ENCODE measurements around the gene MTURN.
"Not testable (repeated sequence)": the region's sequence is repeated elsewhere in the genome, so short reads cannot be mapped to it uniquely, and the experiment has no call there.

MTURN gene

GRCh38 chr7:30181211-30181610 is 46.4 kb downstream of the MTURN start:
- no peak for DNase-seq

- DNase-seq = no peak
These were observed 47.1 kb downstream of the MTURN start for GRCh38 chr7:30181736-30182522.

GRCh38 chr7:30182814-30183213 is 48.0 kb downstream of the MTURN start:
- no peak for DNase-seq

GRCh38 chr7:30183749-30184369 is 49.1 kb downstream of the MTURN start:
- DNase-seq = no peak

- DNase-seq = no peak
These were observed 50.2 kb downstream of the MTURN start for GRCh38 chr7:30184791-30185487.

- no peak for DNase-seq
These were observed 50.7 kb downstream of the MTURN start for GRCh38 chr7:30185496-30185895.

- DNase-seq = no peak
These were observed 51.9 kb downstream of the MTURN start for GRCh38 chr7:30186725-30187124.

GRCh38 chr7:30187513-30187912 is 52.7 kb downstream of the MTURN start:
- DNase-seq = no peak

GRCh38 chr7:30188381-30188780 is 53.6 kb downstream of the MTURN start:
- DNase-seq = not testable (repeated sequence)

GRCh38 chr7:30188811-30189210 is 54.0 kb downstream of the MTURN start:
- DNase-seq = no peak

- no peak for DNase-seq
These were observed 57.0 kb downstream of the MTURN start for GRCh38 chr7:30191809-30192208.

- no peak for DNase-seq
These were observed 58.7 kb downstream of the MTURN start for GRCh38 chr7:30193336-30193943.

GRCh38 chr7:30196408-30196807 is 61.6 kb downstream of the MTURN start:
- no peak for DNase-seq

GRCh38 chr7:30197438-30197837 is 62.7 kb downstream of the MTURN start:
- DNase-seq = no peak

- no peak for DNase-seq
These were observed 64.5 kb downstream of the MTURN start for GRCh38 chr7:30199271-30199670.

GRCh38 chr7:30200591-30200990 is 65.8 kb downstream of the MTURN start:
- no peak for DNase-seq

- no peak for DNase-seq
These were observed 66.4 kb downstream of the MTURN start for GRCh38 chr7:30201161-30201666.

GRCh38 chr7:30201921-30202320 is 67.1 kb downstream of the MTURN start:
- no peak for DNase-seq

GRCh38 chr7:30202671-30203070 is 67.9 kb downstream of the MTURN start:
- DNase-seq = no peak

GRCh38 chr7:30206491-30206890 is 71.7 kb downstream of the MTURN start:
- DNase-seq = no peak

GRCh38 chr7:30206942-30207341 is 72.2 kb downstream of the MTURN start:
- no peak for DNase-seq

- DNase-seq = no peak
These were observed 72.6 kb downstream of the MTURN start for GRCh38 chr7:30207376-30207775.

- DNase-seq = no peak
These were observed 75.2 kb downstream of the MTURN start for GRCh38 chr7:30209951-30210350.
